HepG2 (cell line): Measurements from ENCODE around the gene ZCCHC12. TPM values are rescaled to one million over a fixed set of nuclear protein-coding genes. Genes with fewer than 3 reads are reported as not detected.

Experiments
- CBX1 ChIP-seq: IDR thresholded peaks from one replicate; pipeline ENCODE4 v1.6.1; 2016; ENCODE audit warnings: antibody characterized with exemption, low read depth
- FOXP1 ChIP-seq, 2 experiments: fragments of 450-650 bp in 1 of 2; IDR thresholded peaks; 2 replicates each; pipeline ENCODE4 v1.6.1; 2017 to 2018; ENCODE audit warnings: antibody characterized with exemption in 1 of 2
- GFI1 ChIP-seq: sonication (generic); formaldehyde crosslinking; IDR thresholded peaks from 2 replicates; pipeline ENCODE4 v1.5.0; 2020; ENCODE audit warnings: missing genetic modification reagents, mild to moderate bottlenecking, borderline replicate concordance
- GPN1 ChIP-seq: sonication (generic); formaldehyde crosslinking; IDR thresholded peaks from 2 replicates; pipeline ENCODE4 v1.5.1; 2020; ENCODE audit warnings: missing genetic modification reagents, borderline replicate concordance
- NR1H2 ChIP-seq: sonication (generic); formaldehyde crosslinking; IDR thresholded peaks from 2 replicates; pipeline ENCODE4 v1.8.1; 2022; ENCODE audit warnings: low read depth, missing genetic modification reagents, borderline replicate concordance
- PRPF4 ChIP-seq: fragments of 200-400 bp; formaldehyde crosslinking; IDR thresholded peaks from 2 replicates; pipeline ENCODE4 v1.6.1; 2016; ENCODE audit warnings: low read length, low read depth; ENCODE audit not compliant: poor library complexity, severe bottlenecking
- U2AF2 ChIP-seq: fragments of 200-400 bp; formaldehyde crosslinking; IDR thresholded peaks from 2 replicates; pipeline ENCODE4 v1.6.1; 2017; ENCODE audit warnings: low read depth, mild to moderate bottlenecking, low read length
- ZNF24 ChIP-seq: fragments of 450-650 bp; IDR thresholded peaks from 2 replicates; pipeline ENCODE4 v1.6.1; 2017; ENCODE audit warnings: antibody characterized with exemption, mild to moderate bottlenecking
- ZNF350 ChIP-seq: sonication (generic); formaldehyde crosslinking; IDR thresholded peaks from 2 replicates; pipeline ENCODE4 v1.4.0; 2020; ENCODE audit warnings: mild to moderate bottlenecking, low read depth, missing genetic modification reagents, borderline replicate concordance
- ZNF44 ChIP-seq: sonication (generic); formaldehyde crosslinking; IDR thresholded peaks from 2 replicates; pipeline ENCODE4 v1.5.1; 2020; ENCODE audit warnings: mild to moderate bottlenecking, missing genetic modification reagents
- ZNF644 ChIP-seq: IDR thresholded peaks from 2 replicates; pipeline ENCODE4 v1.6.1; 2016; ENCODE audit warnings: low read depth
- ZNF792 ChIP-seq: IDR thresholded peaks from 2 replicates; pipeline ENCODE4 v1.6.1; 2016
- polyA plus RNA-seq, 8 experiments: library from polyadenylated mRNA; depleted of rRNA in 3 of 8; stranded (reverse) in 7 of 8; unstranded in 1 of 8; fragments of >200 nt; fragmentation: Illumina TruSeq in 4 of 8; extraction: Trizol in 4 of 8; gene quantifications; 2 replicates each; pipeline versions ENCODE4 v1.2.1 to v1.2.3, GENCODE V29; 2011 to 2016; ENCODE audit warnings: low read depth in 4 of 8, missing spikeins in 1 of 8, mixed read lengths in 1 of 8; ENCODE audit not compliant: insufficient read depth in 1 of 8
- total RNA-seq, 5 experiments: library from RNA; depleted of rRNA; stranded (reverse); fragments of >200 nt; fragmentation: Illumina TruSeq; extraction: Trizol; gene quantifications; 2 replicates each; pipeline ENCODE4 v1.2.3, GENCODE V29; 2016; ENCODE audit warnings: low read depth in 1 of 5
- TF ChIP-seq, protein P1 (sequence below): sonication (generic); formaldehyde crosslinking; IDR thresholded peaks from 2 replicates; pipeline ENCODE4 v1.5.0; 2020; ENCODE audit warnings: missing genetic modification reagents, mild to moderate bottlenecking, borderline replicate concordance
- TF ChIP-seq, protein P2 (sequence below): sonication (generic); formaldehyde crosslinking; IDR thresholded peaks from 2 replicates; pipeline ENCODE4 v1.4.0; 2020; ENCODE audit warnings: mild to moderate bottlenecking, low read depth, missing genetic modification reagents
- TF ChIP-seq, protein P3 (sequence below): sonication (generic); formaldehyde crosslinking; IDR thresholded peaks from 2 replicates; pipeline ENCODE4 v1.5.0; 2020; ENCODE audit warnings: mild to moderate bottlenecking, missing genetic modification reagents, borderline replicate concordance
- TF ChIP-seq, protein P4 (sequence below): sonication (generic); formaldehyde crosslinking; IDR thresholded peaks from 2 replicates; pipeline ENCODE4 v1.5.1; 2020; ENCODE audit warnings: missing genetic modification reagents, mild to moderate bottlenecking, borderline replicate concordance
- TF ChIP-seq, protein P5 (sequence below), 2 experiments: sonication (generic) in 1 of 2; formaldehyde crosslinking in 1 of 2; IDR thresholded peaks; 2 replicates each; pipeline versions ENCODE4 v1.5.1 to v1.6.1; 2011 to 2020; ENCODE audit warnings: borderline replicate concordance in 1 of 2, low read depth in 1 of 2, low read length in 1 of 2, mild to moderate bottlenecking in 1 of 2, missing genetic modification reagents in 1 of 2, moderate library complexity in 1 of 2
- TF ChIP-seq, protein P6 (sequence below): sonication (generic); formaldehyde crosslinking; IDR thresholded peaks from 2 replicates; pipeline ENCODE4 v1.5.0; 2020; ENCODE audit warnings: missing genetic modification reagents

The ZCCHC12 gene
- total and polyA plus RNA-seq, 2 of the 13 experiments (the other 11 are each of a cell fraction or from before 2014, with no cell fraction given): 0.05 to 0.20 TPM

DNA sequence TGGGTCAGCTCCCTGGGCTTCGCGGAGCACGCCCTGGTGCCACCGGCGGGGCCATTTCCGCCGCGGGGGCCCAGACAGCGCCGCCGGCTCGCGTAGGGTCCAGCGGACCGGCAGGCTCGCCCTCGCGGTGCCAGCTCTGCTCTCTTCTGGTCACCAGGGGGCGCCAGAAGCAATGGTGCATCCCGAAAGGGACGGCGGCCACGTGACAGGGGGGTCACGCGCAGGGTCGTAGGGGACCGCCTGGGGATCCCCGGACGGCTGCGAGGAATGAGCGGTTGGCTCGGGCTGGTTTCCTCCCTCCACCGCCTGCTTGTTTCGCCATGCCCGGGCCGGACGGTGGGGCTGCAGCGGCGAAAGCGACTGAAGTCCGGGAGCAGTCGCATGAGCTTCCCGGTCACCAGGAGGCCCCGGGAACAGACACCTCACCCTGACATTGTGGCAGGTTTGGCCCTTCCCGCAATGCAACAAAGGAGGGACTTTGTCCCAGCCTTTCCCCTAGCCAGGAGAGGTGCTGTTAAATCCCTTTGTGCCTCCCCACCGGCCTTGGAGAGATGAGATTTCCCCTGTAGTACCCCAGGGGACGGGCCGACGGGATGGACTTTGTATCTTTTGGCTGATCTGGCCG, 15.8 kb downstream of the ZCCHC12 start (continued):
- TF ChIP-seq, protein P1, sequence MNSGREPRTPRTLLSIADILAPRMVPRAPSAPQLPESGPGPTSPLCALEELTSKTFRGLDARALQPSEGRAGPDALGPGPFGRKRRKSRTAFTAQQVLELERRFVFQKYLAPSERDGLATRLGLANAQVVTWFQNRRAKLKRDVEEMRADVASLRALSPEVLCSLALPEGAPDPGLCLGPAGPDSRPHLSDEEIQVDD (CRISPR knock-in tag): no peak
- TF ChIP-seq FOXP1 (IDR thresholded peaks at IDR 0.05) (no peak), FOXP1 (CRISPR knock-in tag; IDR thresholded peaks at IDR 0.05) (no peak), ZNF24 (no peak), ZNF350 (0 out of 2 replicates have a peak, but pooled peaks have one; percentile 41), PRPF4 (no peak), CBX1 (peak; percentile 68), ZNF644 (no peak), U2AF2 (no peak), NR1H2 (CRISPR knock-in tag) (no peak), GPN1 (CRISPR knock-in tag) (no peak), ZNF44 (no peak), GFI1 (CRISPR knock-in tag) (0 out of 2 replicates have a peak, but pooled peaks have one; percentile 30), ZNF792 (CRISPR knock-in tag) (no peak)
- TF ChIP-seq, protein P2, sequence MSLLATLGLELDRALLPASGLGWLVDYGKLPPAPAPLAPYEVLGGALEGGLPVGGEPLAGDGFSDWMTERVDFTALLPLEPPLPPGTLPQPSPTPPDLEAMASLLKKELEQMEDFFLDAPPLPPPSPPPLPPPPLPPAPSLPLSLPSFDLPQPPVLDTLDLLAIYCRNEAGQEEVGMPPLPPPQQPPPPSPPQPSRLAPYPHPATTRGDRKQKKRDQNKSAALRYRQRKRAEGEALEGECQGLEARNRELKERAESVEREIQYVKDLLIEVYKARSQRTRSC (CRISPR knock-in tag): no peak
- TF ChIP-seq, protein P3, sequence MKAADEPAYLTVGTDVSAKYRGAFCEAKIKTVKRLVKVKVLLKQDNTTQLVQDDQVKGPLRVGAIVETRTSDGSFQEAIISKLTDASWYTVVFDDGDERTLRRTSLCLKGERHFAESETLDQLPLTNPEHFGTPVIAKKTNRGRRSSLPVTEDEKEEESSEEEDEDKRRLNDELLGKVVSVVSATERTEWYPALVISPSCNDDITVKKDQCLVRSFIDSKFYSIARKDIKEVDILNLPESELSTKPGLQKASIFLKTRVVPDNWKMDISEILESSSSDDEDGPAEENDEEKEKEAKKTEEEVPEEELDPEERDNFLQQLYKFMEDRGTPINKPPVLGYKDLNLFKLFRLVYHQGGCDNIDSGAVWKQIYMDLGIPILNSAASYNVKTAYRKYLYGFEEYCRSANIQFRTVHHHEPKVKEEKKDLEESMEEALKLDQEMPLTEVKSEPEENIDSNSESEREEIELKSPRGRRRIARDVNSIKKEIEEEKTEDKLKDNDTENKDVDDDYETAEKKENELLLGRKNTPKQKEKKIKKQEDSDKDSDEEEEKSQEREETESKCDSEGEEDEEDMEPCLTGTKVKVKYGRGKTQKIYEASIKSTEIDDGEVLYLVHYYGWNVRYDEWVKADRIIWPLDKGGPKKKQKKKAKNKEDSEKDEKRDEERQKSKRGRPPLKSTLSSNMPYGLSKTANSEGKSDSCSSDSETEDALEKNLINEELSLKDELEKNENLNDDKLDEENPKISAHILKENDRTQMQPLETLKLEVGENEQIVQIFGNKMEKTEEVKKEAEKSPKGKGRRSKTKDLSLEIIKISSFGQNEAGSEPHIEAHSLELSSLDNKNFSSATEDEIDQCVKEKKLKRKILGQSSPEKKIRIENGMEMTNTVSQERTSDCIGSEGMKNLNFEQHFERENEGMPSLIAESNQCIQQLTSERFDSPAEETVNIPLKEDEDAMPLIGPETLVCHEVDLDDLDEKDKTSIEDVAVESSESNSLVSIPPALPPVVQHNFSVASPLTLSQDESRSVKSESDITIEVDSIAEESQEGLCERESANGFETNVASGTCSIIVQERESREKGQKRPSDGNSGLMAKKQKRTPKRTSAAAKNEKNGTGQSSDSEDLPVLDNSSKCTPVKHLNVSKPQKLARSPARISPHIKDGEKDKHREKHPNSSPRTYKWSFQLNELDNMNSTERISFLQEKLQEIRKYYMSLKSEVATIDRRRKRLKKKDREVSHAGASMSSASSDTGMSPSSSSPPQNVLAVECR (CRISPR knock-in tag): peak; percentile 58; the same call in 1 of the 2 replicates
- TF ChIP-seq, protein P4, sequence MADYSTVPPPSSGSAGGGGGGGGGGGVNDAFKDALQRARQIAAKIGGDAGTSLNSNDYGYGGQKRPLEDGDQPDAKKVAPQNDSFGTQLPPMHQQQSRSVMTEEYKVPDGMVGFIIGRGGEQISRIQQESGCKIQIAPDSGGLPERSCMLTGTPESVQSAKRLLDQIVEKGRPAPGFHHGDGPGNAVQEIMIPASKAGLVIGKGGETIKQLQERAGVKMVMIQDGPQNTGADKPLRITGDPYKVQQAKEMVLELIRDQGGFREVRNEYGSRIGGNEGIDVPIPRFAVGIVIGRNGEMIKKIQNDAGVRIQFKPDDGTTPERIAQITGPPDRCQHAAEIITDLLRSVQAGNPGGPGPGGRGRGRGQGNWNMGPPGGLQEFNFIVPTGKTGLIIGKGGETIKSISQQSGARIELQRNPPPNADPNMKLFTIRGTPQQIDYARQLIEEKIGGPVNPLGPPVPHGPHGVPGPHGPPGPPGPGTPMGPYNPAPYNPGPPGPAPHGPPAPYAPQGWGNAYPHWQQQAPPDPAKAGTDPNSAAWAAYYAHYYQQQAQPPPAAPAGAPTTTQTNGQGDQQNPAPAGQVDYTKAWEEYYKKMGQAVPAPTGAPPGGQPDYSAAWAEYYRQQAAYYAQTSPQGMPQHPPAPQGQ (CRISPR knock-in tag): no peak
- TF ChIP-seq, protein P5, sequence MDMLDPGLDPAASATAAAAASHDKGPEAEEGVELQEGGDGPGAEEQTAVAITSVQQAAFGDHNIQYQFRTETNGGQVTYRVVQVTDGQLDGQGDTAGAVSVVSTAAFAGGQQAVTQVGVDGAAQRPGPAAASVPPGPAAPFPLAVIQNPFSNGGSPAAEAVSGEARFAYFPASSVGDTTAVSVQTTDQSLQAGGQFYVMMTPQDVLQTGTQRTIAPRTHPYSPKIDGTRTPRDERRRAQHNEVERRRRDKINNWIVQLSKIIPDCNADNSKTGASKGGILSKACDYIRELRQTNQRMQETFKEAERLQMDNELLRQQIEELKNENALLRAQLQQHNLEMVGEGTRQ (IDR thresholded peaks at IDR 0.05; ENCODE audit: low read depth, low read length): peak; percentile 84
- TF ChIP-seq, protein P5 (CRISPR knock-in tag; IDR thresholded peaks at IDR 0.05; ENCODE audit: borderline replicate concordance): peak; percentile 92; the same call in 1 of the 2 replicates
- TF ChIP-seq, protein P6, sequence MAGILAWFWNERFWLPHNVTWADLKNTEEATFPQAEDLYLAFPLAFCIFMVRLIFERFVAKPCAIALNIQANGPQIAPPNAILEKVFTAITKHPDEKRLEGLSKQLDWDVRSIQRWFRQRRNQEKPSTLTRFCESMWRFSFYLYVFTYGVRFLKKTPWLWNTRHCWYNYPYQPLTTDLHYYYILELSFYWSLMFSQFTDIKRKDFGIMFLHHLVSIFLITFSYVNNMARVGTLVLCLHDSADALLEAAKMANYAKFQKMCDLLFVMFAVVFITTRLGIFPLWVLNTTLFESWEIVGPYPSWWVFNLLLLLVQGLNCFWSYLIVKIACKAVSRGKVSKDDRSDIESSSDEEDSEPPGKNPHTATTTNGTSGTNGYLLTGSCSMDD (CRISPR knock-in tag): no peak
